Caco-2 (cell line): ENCODE measurements around the gene GINM1. TPM values are rescaled to one million over a fixed set of nuclear protein-coding genes. Genes with fewer than 3 reads are reported as not detected.

ENCODE experiments used
- BruUV-seq: library from RNA; stranded (reverse); fragments of 400-500 nt; replicated peaks from 2 replicates; lab custom pipeline; 2021; lab: Mats Ljungman, UMichigan
- CTCF ChIA-PET: fragments of 300-600 bp; sonication (Branson Sonifier 250); formaldehyde crosslinking; loops from one replicate; lab custom pipeline; 2022; ENCODE audit warnings: antibody characterized with exemption; lab: Charles Lee
- POLR2A ChIA-PET: fragments of 300-600 bp; sonication (Branson Sonifier 250); formaldehyde crosslinking; loops from one replicate; lab custom pipeline; 2022; ENCODE audit warnings: antibody characterized with exemption; lab: Charles Lee
- DNase-seq, 2 experiments: peaks; one replicate each; pipeline versions ENCODE4 v3.0.0 to v3.0.0-alpha.2; 2020 to 2022
- H3K27me3 ChIP-seq: replicated peaks from 2 replicates; pipeline ENCODE4 v1.6.0; 2011; ENCODE audit warnings: low read length; ENCODE audit not compliant: control insufficient read depth, insufficient read depth
- H3K36me3 ChIP-seq: 2 replicates; pipeline ENCODE4 v1.5.1; 2011; ENCODE audit warnings: low read length; ENCODE audit not compliant: control insufficient read depth, insufficient read depth
- H3K4me1 ChIP-seq: fragments of 250-450 bp; sonication (Bioruptor Pico); 2 replicates; pipeline ENCODE4 v1.5.1; 2020; ENCODE audit warnings: mild to moderate bottlenecking
- H3K4me3 ChIP-seq: 2 replicates; pipeline ENCODE4 v1.5.1; 2011; ENCODE audit warnings: low read depth, mild to moderate bottlenecking, control low read depth, low read length
- H3K9me3 ChIP-seq: fragments of 250-450 bp; sonication (Bioruptor Pico); 2 replicates; pipeline ENCODE4 v1.5.1; 2020; ENCODE audit warnings: mild to moderate bottlenecking, moderate library complexity
- H3K27ac Mint-ChIP-seq: one replicate; pipeline ENCODE4 v1.8.0; 2022; ENCODE audit warnings: mixed read lengths; ENCODE audit not compliant: unreplicated experiment
- H3K27me3 Mint-ChIP-seq: one replicate; pipeline ENCODE4 v1.8.0; 2022; ENCODE audit warnings: mixed read lengths; ENCODE audit not compliant: insufficient read depth, unreplicated experiment
- H3K36me3 Mint-ChIP-seq: one replicate; pipeline ENCODE4 v1.8.0; 2022; ENCODE audit warnings: mild to moderate bottlenecking, mixed read lengths; ENCODE audit not compliant: insufficient read depth, unreplicated experiment
- H3K4me1 Mint-ChIP-seq: one replicate; pipeline ENCODE4 v1.8.0; 2022; ENCODE audit warnings: low read depth, mixed read lengths; ENCODE audit not compliant: unreplicated experiment
- H3K4me3 Mint-ChIP-seq: one replicate; pipeline ENCODE4 v1.8.0; 2022; ENCODE audit warnings: mild to moderate bottlenecking, moderate library complexity, mixed read lengths; ENCODE audit not compliant: unreplicated experiment
- H3K9me3 Mint-ChIP-seq: one replicate; pipeline ENCODE4 v1.8.0; 2022; ENCODE audit warnings: mixed read lengths; ENCODE audit not compliant: unreplicated experiment
- CTCF ChIP-seq, 2 experiments: fragments of 200-600 bp in 1 of 2; IDR thresholded peaks; 1 replicate in 1 of 2; 2 replicates in 1 of 2; pipeline versions ENCODE4 v1.5.1 to v1.8.0; 2011 to 2022; ENCODE audit warnings: antibody characterized with exemption in 1 of 2, control low read depth in 1 of 2, inconsistent platforms in 1 of 2, low read depth in 1 of 2, low read length in 1 of 2, mild to moderate bottlenecking in 1 of 2, moderate library complexity in 1 of 2; ENCODE audit not compliant: insufficient read depth in 1 of 2, severe bottlenecking in 1 of 2, unreplicated experiment in 1 of 2
- intact Hi-C: fragments of 100-400 bp; cut with micrococcal nuclease; formaldehyde crosslinking; loops from one replicate; pipeline ENCODE4 v1.10.0; 2022; ENCODE audit not compliant: unreplicated experiment
- total RNA-seq: library from RNA; stranded (reverse); gene quantifications from 2 replicates; pipeline ENCODE4 v1.2.3, GENCODE V29; 2022

The GINM1 gene
- total RNA-seq, 1 experiment from 2014 or later, result 34.9 TPM

GRCh38 chr6:149545754-149546471 is 20.3 kb upstream of the GINM1 start, which contains the start of gene PPIL4:
PPIL4 (minus strand) TSS chr6:149546043; CDS start chr6:149546005, 38 bp downstream.
- intact Hi-C loops, result loop anchor here (1.0 to 5.0 kb wide), 3 partner anchors 20 to 381 kb away; partner anchors contain the start of genes GINM1 and KATNA1
- TF ChIP-seq CTCF (IDR thresholded peaks at IDR 0.05; ENCODE audit: insufficient read depth in 1 of 2, low read depth in 1 of 2, low read length in 1 of 2, severe bottlenecking in 1 of 2, unreplicated experiment in 1 of 2), result peak; percentile 91 to 93
- Histone ChIP-seq H3K4me1 (no peaks in the 10 kb centered on the region), H3K36me3 (no peaks in the 10 kb centered on the region), H3K9me3 (no peaks in the 10 kb centered on the region), H3K27me3 (no peaks in the 10 kb centered on the region), H3K4me3 (peak within 1 kb of the TSS; percentile 61)
- Mint-ChIP-seq H3K36me3 (peaks cover 20% of the 10 kb centered on the region), H3K9me3 (no peaks in the 10 kb centered on the region), H3K4me3 (peak within 1 kb of the TSS; percentile 81), H3K27ac (peak within 1 kb of the TSS; percentile 98), H3K4me1 (peaks cover 16% of the 10 kb centered on the region), H3K27me3 (no peaks in the 10 kb centered on the region)
- peak; percentile 93 to 96 for DNase-seq
- no TSS peak for BruUV-seq
- ChIA-PET CTCF (interaction anchor here (0.6 to 1.5 kb wide), 3 partner anchors 15 to 47 kb away, joined by 3 to 5 read pairs (median 4); no protein-coding TSS in a partner anchor), POLR2A (interaction anchor here (1.3 kb wide), 1 partner anchor 20 kb away, joined by 6 read pairs; the partner anchor contains the start of gene GINM1)

- POLR2A ChIA-PET, result no interaction called here
- H3K4me3 Mint-ChIP-seq, result no peak overlapping the region
- TF ChIP-seq CTCF (IDR thresholded peaks at IDR 0.05; ENCODE audit: insufficient read depth in 1 of 2, low read depth in 1 of 2, low read length in 1 of 2, severe bottlenecking in 1 of 2, unreplicated experiment in 1 of 2), result no peak
- H3K36me3 Mint-ChIP-seq, result peaks cover 2% of the 10 kb centered on the region
- DNase-seq, result no peak
- no peak overlapping the region for H3K27ac Mint-ChIP-seq
- no peaks in the 10 kb centered on the region for H3K27me3 ChIP-seq
- BruUV-seq, result no TSS peak
- no peaks in the 10 kb centered on the region for H3K9me3 Mint-ChIP-seq
- CTCF ChIA-PET, result no interaction called here
- H3K36me3 ChIP-seq, result no peaks in the 10 kb centered on the region
- no peaks in the 10 kb centered on the region for H3K4me1 Mint-ChIP-seq
- peaks cover 8% of the 10 kb centered on the region for H3K27me3 Mint-ChIP-seq
- H3K9me3 ChIP-seq, result no peaks in the 10 kb centered on the region
- no peaks in the 10 kb centered on the region for H3K4me1 ChIP-seq
- intact Hi-C loops, result no loop called here
- H3K4me3 ChIP-seq, result no peak overlapping the region
These were observed 14.3 kb upstream of the GINM1 start for GRCh38 chr6:149551920-149552319.

- TF ChIP-seq CTCF (IDR thresholded peaks at IDR 0.05; ENCODE audit: insufficient read depth in 1 of 2, low read depth in 1 of 2, low read length in 1 of 2, severe bottlenecking in 1 of 2, unreplicated experiment in 1 of 2), result no peak
- POLR2A ChIA-PET, result no interaction called here
- Mint-ChIP-seq H3K36me3 (no peaks in the 10 kb centered on the region), H3K4me3 (no peak overlapping the region), H3K4me1 (no peaks in the 10 kb centered on the region), H3K27ac (no peak overlapping the region), H3K27me3 (peaks cover 12% of the 10 kb centered on the region), H3K9me3 (no peaks in the 10 kb centered on the region)
- no peak for DNase-seq
- BruUV-seq, result no TSS peak
- intact Hi-C loops, result no loop called here
- CTCF ChIA-PET, result no interaction called here
- no peaks in the 10 kb centered on the region for H3K27me3 ChIP-seq
- no peaks in the 10 kb centered on the region; the same call in 1 of the 2 replicates for H3K9me3 ChIP-seq
- no peak overlapping the region for H3K4me3 ChIP-seq
- H3K4me1 ChIP-seq, result no peaks in the 10 kb centered on the region
- H3K36me3 ChIP-seq, result no peaks in the 10 kb centered on the region
These were observed 8.1 kb upstream of the GINM1 start for GRCh38 chr6:149558029-149558428.
